ENCODE measurements around the gene HELLS.

Gene HELLS

DNA sequence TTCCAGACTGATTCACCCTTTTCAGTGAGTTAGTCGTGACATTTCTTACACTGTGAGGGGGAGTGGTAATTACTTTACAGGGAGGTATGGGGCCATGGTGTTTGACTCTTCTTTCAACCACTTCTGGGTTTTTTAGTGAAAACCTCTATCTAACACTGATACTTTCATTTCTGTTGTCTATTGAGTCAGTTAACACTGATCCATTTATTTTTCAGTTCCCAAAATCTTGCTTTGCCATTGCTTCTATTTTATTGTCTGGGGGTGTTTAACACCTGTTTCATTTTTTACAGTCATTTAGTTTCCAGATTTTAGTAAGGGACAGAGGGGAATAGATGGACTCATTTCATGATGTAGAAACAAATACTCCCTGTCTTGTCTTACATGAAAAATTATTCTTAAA is 61.5 kb downstream of the HELLS start:
- Histone ChIP-seq H3K27ac (ENCODE audit: low read depth in 2 of 2, low read length in 2 of 2) (no peak overlapping the region), H3K9me3 (ENCODE audit: control insufficient read depth in 2 of 2, low read length in 2 of 2) (no peaks in the 10 kb centered on the region)

DNA sequence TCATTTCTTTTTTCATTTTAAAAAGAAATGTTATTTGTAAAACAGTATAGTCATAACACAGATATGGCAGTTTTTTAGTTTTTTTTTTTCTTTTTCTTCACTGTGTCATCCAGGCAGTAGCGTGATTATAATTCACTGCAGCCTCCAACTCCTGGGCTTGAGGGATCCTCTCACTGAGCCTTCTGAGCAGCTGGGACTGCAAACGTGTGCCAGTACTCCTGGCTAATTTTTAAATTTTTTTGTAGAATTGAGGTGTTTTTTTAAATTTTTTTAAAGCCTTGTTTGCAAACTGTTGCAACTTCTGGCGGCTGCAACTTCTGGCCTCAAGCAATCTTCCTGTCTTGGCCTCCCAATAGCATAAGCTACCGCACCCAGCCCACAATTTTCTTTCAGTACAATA is 63.0 kb downstream of the HELLS start:
- Histone ChIP-seq H3K27me3 (ENCODE audit: control insufficient read depth in 2 of 2, insufficient read depth in 2 of 2, low read length in 2 of 2) (no peaks in the 10 kb centered on the region), H3K4me1 (ENCODE audit: control insufficient read depth in 2 of 2, insufficient read depth in 2 of 2, low read length in 2 of 2) (no peaks in the 10 kb centered on the region), H3K27ac (ENCODE audit: low read depth in 2 of 2, low read length in 2 of 2) (no peak overlapping the region), H3K4me3 (ENCODE audit: low read length in 2 of 2) (no peak overlapping the region), H3K36me3 (ENCODE audit: control insufficient read depth in 2 of 2, insufficient read depth in 2 of 2, low read length in 2 of 2) (no peaks in the 10 kb centered on the region), H3K9ac (ENCODE audit: low read depth in 1 of 2, low read length in 2 of 2) (no peak overlapping the region), H3K9me3 (ENCODE audit: control insufficient read depth in 2 of 2, low read length in 2 of 2) (no peaks in the 10 kb centered on the region)

More for the DNA sequence above, 61.5 kb downstream of the HELLS start:
- Histone ChIP-seq H3K4me3 (ENCODE audit: low read length in 2 of 2) (no peak overlapping the region), H3K36me3 (ENCODE audit: control insufficient read depth in 2 of 2, insufficient read depth in 2 of 2, low read length in 2 of 2) (no peaks in the 10 kb centered on the region), H3K27me3 (ENCODE audit: control insufficient read depth in 2 of 2, insufficient read depth in 2 of 2, low read length in 2 of 2) (no peaks in the 10 kb centered on the region), H3K4me1 (ENCODE audit: control insufficient read depth in 2 of 2, insufficient read depth in 2 of 2, low read length in 2 of 2) (no peaks in the 10 kb centered on the region), H3K9ac (ENCODE audit: low read depth in 1 of 2, low read length in 2 of 2) (no peak overlapping the region)

DNA sequence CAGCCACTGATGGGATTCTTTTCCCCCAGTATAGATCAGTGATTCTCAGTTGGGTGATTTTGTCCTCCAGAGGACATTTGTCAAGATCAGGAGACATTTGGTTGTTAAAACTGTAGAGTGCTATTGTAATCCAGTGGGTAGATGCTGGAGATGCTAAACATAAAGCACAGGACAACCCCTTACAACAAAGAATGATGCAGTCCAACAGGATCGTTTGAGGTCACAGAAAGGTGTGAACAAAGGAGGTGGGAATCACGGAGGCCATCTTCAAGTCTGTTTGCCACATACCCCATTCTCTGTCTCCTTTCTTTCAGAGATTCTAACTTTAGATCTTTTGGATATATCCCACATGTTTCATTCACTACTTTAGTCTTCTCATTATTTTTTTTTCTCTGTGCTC is 69.0 kb downstream of the HELLS start:
- Histone ChIP-seq H3K36me3 (ENCODE audit: control insufficient read depth in 2 of 2, insufficient read depth in 2 of 2, low read length in 2 of 2) (no peaks in the 10 kb centered on the region), H3K27ac (ENCODE audit: low read depth in 2 of 2, low read length in 2 of 2) (no peak overlapping the region), H3K4me1 (ENCODE audit: control insufficient read depth in 2 of 2, insufficient read depth in 2 of 2, low read length in 2 of 2) (no peaks in the 10 kb centered on the region), H3K27me3 (ENCODE audit: control insufficient read depth in 2 of 2, insufficient read depth in 2 of 2, low read length in 2 of 2) (no peaks in the 10 kb centered on the region), H3K4me3 (ENCODE audit: low read length in 2 of 2) (no peak overlapping the region), H3K9me3 (ENCODE audit: control insufficient read depth in 2 of 2, low read length in 2 of 2) (no peaks in the 10 kb centered on the region), H3K9ac (ENCODE audit: low read depth in 1 of 2, low read length in 2 of 2) (no peak overlapping the region)

DNA sequence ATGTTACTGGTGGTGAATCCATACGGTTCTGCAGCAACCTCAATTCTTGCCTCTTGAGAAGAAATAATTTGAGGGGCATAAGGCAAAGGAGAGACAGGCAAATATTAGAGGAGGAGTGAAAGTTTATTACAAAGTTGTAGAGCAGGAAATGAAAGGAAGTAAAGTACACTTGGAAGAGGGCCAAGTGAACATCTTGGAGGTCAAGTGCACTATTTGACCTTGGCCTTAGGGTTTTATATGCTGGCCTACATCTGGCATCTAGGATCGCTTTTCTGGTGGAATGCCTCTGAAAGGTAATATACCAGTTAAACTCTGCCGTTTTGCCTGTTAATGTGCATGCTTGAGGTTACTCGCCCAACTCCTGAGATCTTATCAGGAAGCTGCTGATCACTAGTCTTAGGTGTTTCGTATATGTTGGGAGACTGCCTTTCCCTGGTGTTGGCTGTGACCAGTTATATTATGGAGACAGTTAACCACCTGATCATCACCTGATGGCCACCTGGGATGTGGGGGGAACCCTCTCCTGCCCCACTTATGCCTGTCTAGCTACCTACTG is 71.9 kb downstream of the HELLS start:
- no peaks in the 10 kb centered on the region for H3K4me1 ChIP-seq (ENCODE audit: control insufficient read depth in 2 of 2, insufficient read depth in 2 of 2, low read length in 2 of 2)
- no peaks in the 10 kb centered on the region for H3K36me3 ChIP-seq (ENCODE audit: control insufficient read depth in 2 of 2, insufficient read depth in 2 of 2, low read length in 2 of 2)
- no peak overlapping the region for H3K4me3 ChIP-seq (ENCODE audit: low read length in 2 of 2)
- H3K9me3 ChIP-seq (ENCODE audit: control insufficient read depth in 2 of 2, low read length in 2 of 2): no peaks in the 10 kb centered on the region
- no peak overlapping the region for H3K9ac ChIP-seq (ENCODE audit: low read depth in 1 of 2, low read length in 2 of 2)
- H3K27ac ChIP-seq (ENCODE audit: low read depth in 2 of 2, low read length in 2 of 2): no peak overlapping the region
- no peaks in the 10 kb centered on the region for H3K27me3 ChIP-seq (ENCODE audit: control insufficient read depth in 2 of 2, insufficient read depth in 2 of 2, low read length in 2 of 2)

DNA sequence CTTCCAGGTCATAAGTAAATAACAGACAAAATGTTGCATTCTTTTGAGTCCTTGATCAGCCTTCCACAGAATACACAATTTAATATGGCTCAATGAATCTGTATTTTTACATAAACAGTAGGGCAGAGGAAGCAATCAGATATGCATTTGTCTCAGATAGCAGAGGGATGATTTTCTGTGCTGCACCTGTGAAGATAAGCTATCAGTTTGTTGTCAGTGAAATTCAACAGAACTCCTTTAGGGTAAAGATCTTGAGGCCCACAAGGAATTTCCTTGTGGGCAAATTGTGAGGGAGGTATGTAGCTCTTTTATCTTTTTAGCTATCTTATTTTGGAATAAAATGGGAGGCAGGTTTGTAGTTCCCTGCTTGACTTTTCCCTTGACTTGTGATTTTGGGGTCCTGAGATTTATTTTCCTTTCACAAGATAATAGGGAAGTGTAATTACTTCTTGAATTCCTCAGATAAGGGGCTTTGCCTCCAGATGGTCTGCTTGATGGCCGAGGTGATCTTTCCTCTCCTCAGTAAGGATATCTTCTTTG is 77.1 kb downstream of the HELLS start:
- no peak overlapping the region for H3K27ac ChIP-seq (ENCODE audit: low read depth in 2 of 2, low read length in 2 of 2)
- H3K27me3 ChIP-seq (ENCODE audit: control insufficient read depth in 2 of 2, insufficient read depth in 2 of 2, low read length in 2 of 2): no peaks in the 10 kb centered on the region
- no peaks in the 10 kb centered on the region for H3K4me1 ChIP-seq (ENCODE audit: control insufficient read depth in 2 of 2, insufficient read depth in 2 of 2, low read length in 2 of 2)
- H3K36me3 ChIP-seq (ENCODE audit: control insufficient read depth in 2 of 2, insufficient read depth in 2 of 2, low read length in 2 of 2): no peaks in the 10 kb centered on the region
- no peak overlapping the region for H3K9ac ChIP-seq (ENCODE audit: low read depth in 1 of 2, low read length in 2 of 2)
- H3K4me3 ChIP-seq (ENCODE audit: low read length in 2 of 2): no peak overlapping the region
- H3K9me3 ChIP-seq (ENCODE audit: control insufficient read depth in 2 of 2, low read length in 2 of 2): no peaks in the 10 kb centered on the region

DNA sequence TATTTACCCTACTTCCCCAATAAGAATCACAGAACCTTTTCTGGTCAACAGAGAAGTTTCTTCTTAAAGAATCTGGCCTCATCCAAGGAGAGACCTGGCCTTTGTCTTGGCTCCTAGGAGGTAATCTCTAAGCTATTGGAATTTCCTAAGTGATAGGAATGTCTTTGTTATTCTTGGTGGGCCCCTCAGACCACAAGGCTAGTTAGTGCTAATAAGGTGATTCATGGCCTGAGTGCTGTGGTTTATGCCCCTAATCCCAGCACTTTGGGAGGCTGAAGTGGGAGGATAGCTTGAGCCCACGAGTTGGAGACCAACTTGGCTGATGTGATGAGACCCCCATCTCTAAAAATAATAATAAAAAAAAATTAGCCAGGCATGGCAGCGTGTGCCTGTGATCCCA is 78.0 kb downstream of the HELLS start:
- no peaks in the 10 kb centered on the region for H3K9me3 ChIP-seq (ENCODE audit: control insufficient read depth in 2 of 2, low read length in 2 of 2)
- H3K4me3 ChIP-seq (ENCODE audit: low read length in 2 of 2): no peak overlapping the region
- no peaks in the 10 kb centered on the region for H3K4me1 ChIP-seq (ENCODE audit: control insufficient read depth in 2 of 2, insufficient read depth in 2 of 2, low read length in 2 of 2)
- H3K9ac ChIP-seq (ENCODE audit: low read depth in 1 of 2, low read length in 2 of 2): no peak overlapping the region
- H3K27ac ChIP-seq (ENCODE audit: low read depth in 2 of 2, low read length in 2 of 2): no peak overlapping the region
- no peaks in the 10 kb centered on the region for H3K27me3 ChIP-seq (ENCODE audit: control insufficient read depth in 2 of 2, insufficient read depth in 2 of 2, low read length in 2 of 2)
- no peaks in the 10 kb centered on the region for H3K36me3 ChIP-seq (ENCODE audit: control insufficient read depth in 2 of 2, insufficient read depth in 2 of 2, low read length in 2 of 2)

DNA sequence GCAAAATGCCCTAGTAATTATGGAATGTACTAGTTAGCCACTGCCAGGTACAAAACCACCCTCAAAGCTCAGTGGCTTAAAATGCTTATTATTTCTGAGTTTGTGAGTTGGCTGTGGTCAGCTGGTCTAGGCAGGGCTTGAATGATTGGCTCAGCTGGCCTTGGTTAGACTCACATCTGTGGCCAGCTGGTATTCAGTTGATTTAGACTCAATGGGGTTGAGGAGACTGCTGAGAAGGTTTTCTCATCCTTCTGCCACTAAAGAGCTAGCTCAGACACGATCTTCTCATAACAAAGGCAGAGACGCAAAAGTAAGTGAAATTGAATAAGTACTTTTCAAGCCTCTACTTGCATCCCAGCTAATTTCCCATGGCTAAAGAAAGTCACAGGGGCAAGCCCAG is 80.9 kb downstream of the HELLS start:
- Histone ChIP-seq H3K27me3 (ENCODE audit: control insufficient read depth in 2 of 2, insufficient read depth in 2 of 2, low read length in 2 of 2) (no peaks in the 10 kb centered on the region), H3K4me1 (ENCODE audit: control insufficient read depth in 2 of 2, insufficient read depth in 2 of 2, low read length in 2 of 2) (no peaks in the 10 kb centered on the region), H3K27ac (ENCODE audit: low read depth in 2 of 2, low read length in 2 of 2) (no peak overlapping the region), H3K4me3 (ENCODE audit: low read length in 2 of 2) (no peak overlapping the region), H3K9ac (ENCODE audit: low read depth in 1 of 2, low read length in 2 of 2) (no peak overlapping the region), H3K9me3 (ENCODE audit: control insufficient read depth in 2 of 2, low read length in 2 of 2) (no peaks in the 10 kb centered on the region), H3K36me3 (ENCODE audit: control insufficient read depth in 2 of 2, insufficient read depth in 2 of 2, low read length in 2 of 2) (no peaks in the 10 kb centered on the region)

DNA sequence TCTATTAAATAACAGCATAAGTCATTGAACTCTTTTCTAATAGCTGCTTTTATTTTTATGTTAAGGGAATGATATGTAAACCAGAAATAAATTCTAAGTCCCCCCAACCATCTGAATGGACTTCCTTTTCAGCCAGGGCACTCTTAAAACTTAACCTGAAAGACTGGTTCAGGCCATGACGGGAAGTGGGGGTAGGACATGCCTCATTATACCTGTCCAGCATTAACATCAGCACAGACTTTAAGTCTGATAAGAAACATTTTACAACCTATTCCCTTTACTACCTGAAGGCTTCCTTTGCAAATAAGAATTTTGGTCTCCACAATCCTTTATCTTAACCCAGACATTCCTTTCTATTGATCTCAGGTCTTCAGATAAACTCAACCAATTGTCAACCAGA is 81.9 kb downstream of the HELLS start:
- no peak overlapping the region for H3K9ac ChIP-seq (ENCODE audit: low read depth in 1 of 2, low read length in 2 of 2)
- no peaks in the 10 kb centered on the region for H3K4me1 ChIP-seq (ENCODE audit: control insufficient read depth in 2 of 2, insufficient read depth in 2 of 2, low read length in 2 of 2)
- H3K36me3 ChIP-seq (ENCODE audit: control insufficient read depth in 2 of 2, insufficient read depth in 2 of 2, low read length in 2 of 2): no peaks in the 10 kb centered on the region
- no peak overlapping the region for H3K4me3 ChIP-seq (ENCODE audit: low read length in 2 of 2)
- no peaks in the 10 kb centered on the region for H3K27me3 ChIP-seq (ENCODE audit: control insufficient read depth in 2 of 2, insufficient read depth in 2 of 2, low read length in 2 of 2)
- no peaks in the 10 kb centered on the region for H3K9me3 ChIP-seq (ENCODE audit: control insufficient read depth in 2 of 2, low read length in 2 of 2)
- no peak overlapping the region for H3K27ac ChIP-seq (ENCODE audit: low read depth in 2 of 2, low read length in 2 of 2)

DNA sequence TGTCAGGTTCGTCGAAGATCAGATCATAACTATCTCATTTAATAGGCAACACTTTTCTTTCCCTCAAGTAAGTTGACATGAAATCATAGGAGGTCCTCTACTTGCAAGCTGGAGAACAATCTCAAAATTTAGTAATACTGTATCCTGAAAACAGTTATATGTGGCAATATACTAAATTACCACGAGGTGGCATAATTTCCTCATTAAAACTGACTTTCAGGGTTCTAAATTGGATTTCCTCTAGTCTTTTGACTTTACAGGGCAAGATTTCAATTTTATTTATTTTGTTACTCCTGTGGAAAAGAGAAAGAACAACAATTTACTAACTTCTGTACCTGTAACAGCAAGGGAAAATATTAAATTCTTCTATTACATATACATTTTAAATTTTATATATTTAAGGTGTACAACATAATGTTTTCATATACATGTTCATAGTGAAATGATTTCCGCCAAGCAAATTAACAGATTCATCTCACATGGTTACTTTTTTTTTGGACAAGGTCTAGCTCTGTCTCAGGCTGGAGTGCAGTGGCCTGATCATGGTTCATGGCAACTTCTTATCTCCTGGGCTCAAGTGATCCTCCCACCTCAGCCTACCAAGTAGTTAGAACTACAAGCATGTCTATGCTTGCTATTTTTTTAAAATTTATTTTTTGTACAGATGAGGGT is 84.6 kb downstream of the HELLS start:
- Histone ChIP-seq H3K4me1 (ENCODE audit: control insufficient read depth in 2 of 2, insufficient read depth in 2 of 2, low read length in 2 of 2) (no peaks in the 10 kb centered on the region), H3K9ac (ENCODE audit: low read depth in 1 of 2, low read length in 2 of 2) (no peak overlapping the region), H3K27ac (ENCODE audit: low read depth in 2 of 2, low read length in 2 of 2) (no peak overlapping the region), H3K36me3 (ENCODE audit: control insufficient read depth in 2 of 2, insufficient read depth in 2 of 2, low read length in 2 of 2) (no peaks in the 10 kb centered on the region), H3K27me3 (ENCODE audit: control insufficient read depth in 2 of 2, insufficient read depth in 2 of 2, low read length in 2 of 2) (no peaks in the 10 kb centered on the region), H3K9me3 (ENCODE audit: control insufficient read depth in 2 of 2, low read length in 2 of 2) (peaks cover 0 to 5% of the 10 kb centered on the region in 2 donors), H3K4me3 (ENCODE audit: low read length in 2 of 2) (no peak overlapping the region)

DNA sequence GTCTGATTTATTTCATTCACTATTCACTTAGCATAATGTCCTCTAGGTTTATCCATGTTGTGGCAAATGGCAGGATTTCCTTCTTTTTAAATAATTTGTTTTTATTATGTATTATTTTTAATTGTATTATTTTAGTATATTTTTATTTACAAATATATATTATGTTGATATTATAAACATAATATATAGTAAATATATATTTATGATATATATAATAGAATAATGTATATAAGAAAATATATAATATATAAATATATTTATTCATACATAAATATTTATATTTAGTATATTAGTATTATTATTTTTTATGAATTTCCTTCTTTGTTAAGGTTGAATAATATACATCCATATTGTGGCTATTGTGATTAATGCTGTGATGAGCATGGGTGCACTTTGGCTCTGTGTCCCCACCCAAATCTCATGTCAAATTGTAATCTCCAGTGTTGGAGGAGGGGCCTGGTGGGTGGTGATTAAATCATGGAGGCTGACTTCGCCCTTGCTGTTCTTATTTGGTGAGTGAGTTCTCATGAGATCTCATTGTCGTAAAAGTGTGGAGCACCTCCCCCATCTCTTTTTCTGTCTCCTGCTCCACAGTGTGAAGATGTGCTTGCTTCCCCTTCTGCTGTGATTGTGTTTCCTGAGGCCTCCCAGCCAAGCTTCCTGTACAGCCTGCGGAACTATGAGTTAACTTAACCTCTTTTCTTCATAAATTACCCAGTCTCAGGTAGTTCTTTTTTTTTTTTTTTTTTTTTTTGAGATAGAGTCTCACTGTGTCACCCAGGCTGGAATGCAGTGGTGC is 85.7 kb downstream of the HELLS start:
- no peak overlapping the region for H3K4me3 ChIP-seq (ENCODE audit: low read length in 2 of 2)
- no peaks in the 10 kb centered on the region for H3K36me3 ChIP-seq (ENCODE audit: control insufficient read depth in 2 of 2, insufficient read depth in 2 of 2, low read length in 2 of 2)
- no peaks in the 10 kb centered on the region for H3K4me1 ChIP-seq (ENCODE audit: control insufficient read depth in 2 of 2, insufficient read depth in 2 of 2, low read length in 2 of 2)
- H3K27me3 ChIP-seq (ENCODE audit: control insufficient read depth in 2 of 2, insufficient read depth in 2 of 2, low read length in 2 of 2): no peaks in the 10 kb centered on the region
- H3K27ac ChIP-seq (ENCODE audit: low read depth in 2 of 2, low read length in 2 of 2): no peak overlapping the region
- H3K9me3 ChIP-seq (ENCODE audit: control insufficient read depth in 2 of 2, low read length in 2 of 2): peaks cover 0 to 5% of the 10 kb centered on the region in 2 donors
- no peak overlapping the region for H3K9ac ChIP-seq (ENCODE audit: low read depth in 1 of 2, low read length in 2 of 2)
